Measurements from ENCODE around the gene MEGF11.
A peak's percentile ranks its signal among the peaks of the same experiment; 100 is the strongest.
"Not testable (repeated sequence)": the region's sequence is repeated elsewhere in the genome, so short reads cannot be mapped to it uniquely, and the experiment has no call there.

The MEGF11 gene

DNA sequence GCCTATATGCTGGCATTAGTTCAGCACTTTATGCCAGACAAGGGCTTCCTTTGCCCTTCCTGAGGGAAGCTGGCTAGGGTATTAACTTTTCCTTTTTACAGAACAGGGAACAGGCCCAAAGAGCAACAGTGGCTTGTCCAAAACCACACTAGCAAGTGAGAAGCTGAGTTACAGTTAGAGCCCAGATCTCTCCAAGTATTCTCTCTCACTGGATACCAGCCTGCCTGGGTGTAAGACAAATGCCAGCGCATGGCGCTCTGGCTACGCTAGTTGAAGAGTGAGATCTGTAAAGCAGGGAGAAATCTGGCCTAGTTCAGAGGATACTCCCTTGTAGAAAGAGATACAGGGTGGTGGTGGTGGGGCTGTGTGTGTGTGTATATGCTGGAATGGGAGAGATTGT is 345.9 kb downstream of the MEGF11 start:
- DNase-seq: no peak

- no peak for DNase-seq
Observed at GRCh38 chr15:65906396-65906795, 347.2 kb downstream of the MEGF11 start.

GRCh38 chr15:65904301-65904700 is 349.2 kb downstream of the MEGF11 start:
- no peak for DNase-seq

GRCh38 chr15:65903296-65904073 is 350.1 kb downstream of the MEGF11 start:
- no peak for DNase-seq

- peak; percentile 94 for DNase-seq
Observed at GRCh38 chr15:65902373-65902772, 351.2 kb downstream of the MEGF11 start.

DNA sequence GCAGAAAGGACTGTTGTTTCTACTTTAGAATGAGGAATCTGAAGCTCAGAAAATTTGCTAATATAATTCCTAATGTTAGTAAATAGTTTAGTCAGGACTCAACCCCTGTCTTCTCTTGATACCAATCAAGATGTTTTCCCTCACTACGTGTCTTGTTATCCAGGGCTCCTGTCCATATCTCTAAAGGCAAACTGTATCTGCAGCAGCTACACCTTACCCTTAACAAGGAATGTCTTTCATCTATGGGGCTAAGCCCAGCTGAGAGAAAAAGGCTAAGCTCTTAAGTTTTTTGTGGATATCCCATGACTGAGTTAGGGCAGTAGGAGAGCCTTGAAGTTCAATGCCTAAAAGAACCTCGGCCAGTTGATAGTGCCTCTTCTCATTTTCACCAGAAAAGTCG is 351.7 kb downstream of the MEGF11 start:
- peak; percentile 25 for DNase-seq

DNA sequence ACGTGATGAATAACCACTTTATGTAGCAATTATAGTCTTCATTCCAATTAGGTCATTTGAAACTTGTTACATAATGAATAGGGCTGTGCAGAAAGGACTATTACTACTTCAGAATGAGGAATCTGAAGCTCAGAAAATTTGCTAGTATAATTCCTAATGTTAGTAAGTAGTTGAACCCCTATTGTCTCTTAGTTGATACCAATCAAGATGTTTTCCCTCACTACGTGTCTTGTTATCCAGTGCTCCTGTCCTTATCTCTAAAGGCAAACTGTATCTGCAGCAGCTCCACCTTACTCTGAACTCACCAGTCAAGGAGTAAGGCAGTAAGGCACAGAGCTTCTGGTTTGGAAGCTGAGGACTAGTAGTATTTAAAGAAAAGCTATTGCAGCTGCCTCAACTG is 352.2 kb downstream of the MEGF11 start:
- DNase-seq: no peak

- no peak for DNase-seq
Observed at GRCh38 chr15:65900488-65900887, 353.1 kb downstream of the MEGF11 start.

DNA sequence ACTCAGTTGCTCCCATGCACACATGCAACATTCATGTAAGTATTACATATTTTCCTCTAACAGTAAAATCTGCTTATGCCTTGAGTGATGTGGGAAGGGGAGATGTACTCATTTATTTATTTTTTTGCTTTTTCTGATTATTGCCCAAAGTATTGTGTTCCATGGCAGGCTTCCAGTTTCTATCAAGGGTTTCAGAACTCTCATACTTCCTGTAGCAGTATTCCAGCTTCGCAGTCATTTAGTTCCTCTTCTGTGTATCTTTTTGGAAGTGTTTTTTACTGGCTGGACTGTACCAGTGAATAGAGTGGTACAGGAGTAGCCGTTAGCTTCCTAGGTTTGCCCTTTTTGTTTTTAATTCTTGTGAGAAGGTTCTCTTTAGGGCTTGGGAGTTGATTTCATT is 357.3 kb downstream of the MEGF11 start:
- DNase-seq: no peak

- DNase-seq: no peak
Observed at GRCh38 chr15:65893060-65893459, 360.5 kb downstream of the MEGF11 start.

DNA sequence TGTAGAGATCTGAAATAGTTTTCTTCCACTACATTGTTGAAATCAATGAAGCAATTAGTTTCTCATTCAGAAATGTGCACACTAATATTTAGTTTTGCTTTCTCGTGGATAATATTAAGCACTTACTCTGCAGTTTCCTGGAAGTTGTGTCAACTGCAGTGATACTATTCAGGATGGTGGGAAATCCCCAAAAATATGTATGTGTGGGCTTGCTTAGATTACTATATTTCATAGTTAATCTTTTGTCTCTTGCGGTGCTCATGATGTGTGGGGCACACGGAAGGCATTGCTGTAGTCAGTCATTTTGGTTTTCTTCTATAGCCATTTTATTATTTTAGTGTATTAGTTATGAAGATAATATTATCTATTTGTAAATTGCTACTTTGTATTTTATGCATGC is 364.6 kb downstream of the MEGF11 start:
- no peak for DNase-seq

DNA sequence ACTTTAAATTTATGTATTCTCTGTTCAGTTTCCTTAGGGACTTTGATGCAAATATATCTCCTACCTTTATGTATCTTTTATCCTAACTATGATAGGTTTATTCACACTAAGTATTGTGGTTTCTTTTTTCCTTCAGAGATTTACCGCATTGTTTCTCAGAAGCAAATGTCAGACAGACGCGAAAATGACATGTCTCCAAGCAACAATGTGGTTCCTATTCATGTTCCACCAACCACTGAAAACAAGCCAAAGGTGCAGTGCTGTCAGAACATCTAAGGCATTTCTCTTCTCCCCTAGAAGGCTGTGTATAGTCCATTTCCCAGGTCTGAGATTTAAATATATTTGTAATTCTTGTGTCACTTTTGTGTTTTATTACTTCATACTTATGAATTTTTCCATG is 366.0 kb downstream of the MEGF11 start:
- DNase-seq: no peak

DNA sequence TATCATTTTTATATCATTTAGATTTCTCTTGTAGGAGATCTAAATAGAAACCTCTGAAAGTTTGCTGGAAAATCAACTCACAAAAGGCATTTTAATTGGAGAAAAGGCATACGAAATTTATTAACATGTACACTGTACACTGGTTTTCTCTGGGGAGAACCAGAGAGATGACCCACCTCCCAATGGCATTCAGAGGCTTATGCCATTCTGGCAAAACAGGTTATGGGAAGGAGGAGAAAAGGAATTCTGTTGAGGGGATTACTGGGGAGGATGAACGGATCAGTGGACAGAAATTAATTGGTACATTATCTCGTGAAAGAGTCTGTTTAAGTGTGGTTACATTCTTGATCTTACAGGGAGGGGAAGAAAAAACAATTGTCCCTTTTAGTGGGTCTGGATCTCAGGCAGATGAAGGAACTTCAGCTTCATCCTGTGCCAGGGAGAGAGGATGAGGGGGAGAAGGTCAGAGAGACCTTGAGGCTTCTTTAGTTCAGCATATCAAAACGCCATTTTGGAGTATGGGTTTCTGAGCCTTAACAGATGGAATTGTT is 367.8 kb downstream of the MEGF11 start:
- no peak for DNase-seq

- no peak for DNase-seq
Observed at GRCh38 chr15:65884511-65884910, 369.0 kb downstream of the MEGF11 start.

GRCh38 chr15:65883571-65883970 is 370.0 kb downstream of the MEGF11 start:
- no peak for DNase-seq

DNA sequence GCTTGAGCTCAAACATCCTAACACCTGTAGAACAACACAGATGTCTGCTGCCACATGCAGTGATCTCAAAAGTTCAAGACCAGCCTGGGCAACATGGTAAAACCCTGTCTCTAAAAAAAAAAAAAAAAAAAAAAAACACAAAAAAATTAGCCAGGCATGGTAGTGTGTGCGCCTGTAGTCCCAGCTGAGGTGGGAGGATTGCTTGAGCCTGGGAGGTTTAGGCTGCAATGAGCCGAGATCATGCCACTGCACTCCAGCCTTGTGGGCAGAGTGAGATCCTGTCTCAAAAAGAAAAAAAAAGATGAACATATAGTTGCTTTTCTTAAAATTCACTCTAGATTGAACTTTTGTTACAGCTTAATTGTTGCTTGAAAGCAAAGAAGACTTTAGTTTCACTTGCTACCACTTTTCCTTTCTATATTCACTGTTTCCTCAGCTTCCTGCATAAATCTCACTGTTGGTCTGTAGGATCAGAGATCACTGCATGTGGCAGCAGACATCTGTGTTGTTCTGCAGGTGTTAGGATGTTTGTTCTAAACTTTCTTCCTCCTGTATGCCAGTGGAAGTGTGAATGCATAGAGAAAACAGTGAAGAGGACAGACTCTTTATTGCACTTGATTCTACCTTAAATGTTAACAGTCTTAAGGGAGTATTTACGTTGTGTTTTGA is 371.6 kb downstream of the MEGF11 start:
- DNase-seq: no peak

DNA sequence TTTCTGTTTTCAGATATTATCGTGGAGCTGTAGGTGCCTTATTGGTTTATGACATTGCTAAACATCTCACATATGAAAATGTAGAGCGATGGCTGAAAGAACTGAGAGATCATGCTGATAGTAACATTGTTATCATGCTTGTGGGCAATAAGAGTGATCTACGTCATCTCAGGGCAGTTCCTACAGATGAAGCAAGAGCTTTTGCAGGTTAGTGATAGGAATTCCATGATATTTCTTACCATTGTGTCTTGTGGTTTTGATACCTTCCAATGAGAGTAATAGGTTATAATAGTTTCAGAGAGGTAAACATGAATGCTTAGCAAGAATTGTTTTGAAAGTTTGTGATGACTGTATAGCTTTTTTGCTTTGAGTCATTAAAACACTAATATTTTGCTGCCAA is 375.8 kb downstream of the MEGF11 start:
- DNase-seq: no peak

- no peak for DNase-seq
Observed at GRCh38 chr15:65875458-65875857, 378.1 kb downstream of the MEGF11 start.

DNA sequence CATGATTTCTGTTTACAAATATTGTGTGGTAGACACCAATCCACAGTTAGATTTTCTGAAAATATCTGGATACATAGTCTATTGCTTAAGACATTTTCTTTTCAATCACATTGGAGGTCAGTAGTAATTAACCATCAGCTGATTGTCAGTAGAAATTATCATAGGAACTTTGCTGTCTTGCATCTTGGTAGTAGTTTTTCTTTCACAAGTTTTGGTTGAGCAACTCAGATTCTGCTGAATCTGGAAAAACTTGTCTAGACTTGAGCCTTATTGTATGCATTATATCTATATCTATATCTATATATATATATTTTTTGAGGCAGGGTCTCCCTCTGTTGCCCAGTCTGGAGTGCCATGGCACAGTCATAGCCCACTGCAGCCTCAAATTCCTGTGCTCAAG is 380.3 kb downstream of the MEGF11 start:
- no peak for DNase-seq

DNA sequence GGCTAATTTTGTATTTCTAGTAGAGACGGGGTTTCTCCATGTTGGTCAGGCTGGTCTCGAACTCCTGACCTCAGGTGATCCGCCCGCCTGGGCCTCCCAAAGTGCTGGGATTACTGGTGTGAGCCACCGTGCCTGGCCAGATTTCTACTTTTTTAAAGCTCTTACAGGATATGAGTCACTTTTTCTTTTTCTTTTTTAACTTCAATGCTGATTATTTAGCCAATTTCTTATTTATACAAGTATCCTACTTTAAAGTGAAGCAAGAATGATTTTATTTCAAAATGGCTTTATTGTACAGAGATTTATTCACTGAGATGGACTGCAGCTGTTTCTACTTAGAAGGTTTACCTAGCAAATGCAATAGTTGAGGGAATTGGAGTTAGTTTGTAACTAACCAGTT is 381.0 kb downstream of the MEGF11 start:
- DNase-seq: not testable (repeated sequence)

GRCh38 chr15:65871886-65872285 is 381.7 kb downstream of the MEGF11 start:
- not testable (repeated sequence) for DNase-seq

GRCh38 chr15:65870889-65871533 is 382.5 kb downstream of the MEGF11 start:
- peak; percentile 53 for DNase-seq

DNA sequence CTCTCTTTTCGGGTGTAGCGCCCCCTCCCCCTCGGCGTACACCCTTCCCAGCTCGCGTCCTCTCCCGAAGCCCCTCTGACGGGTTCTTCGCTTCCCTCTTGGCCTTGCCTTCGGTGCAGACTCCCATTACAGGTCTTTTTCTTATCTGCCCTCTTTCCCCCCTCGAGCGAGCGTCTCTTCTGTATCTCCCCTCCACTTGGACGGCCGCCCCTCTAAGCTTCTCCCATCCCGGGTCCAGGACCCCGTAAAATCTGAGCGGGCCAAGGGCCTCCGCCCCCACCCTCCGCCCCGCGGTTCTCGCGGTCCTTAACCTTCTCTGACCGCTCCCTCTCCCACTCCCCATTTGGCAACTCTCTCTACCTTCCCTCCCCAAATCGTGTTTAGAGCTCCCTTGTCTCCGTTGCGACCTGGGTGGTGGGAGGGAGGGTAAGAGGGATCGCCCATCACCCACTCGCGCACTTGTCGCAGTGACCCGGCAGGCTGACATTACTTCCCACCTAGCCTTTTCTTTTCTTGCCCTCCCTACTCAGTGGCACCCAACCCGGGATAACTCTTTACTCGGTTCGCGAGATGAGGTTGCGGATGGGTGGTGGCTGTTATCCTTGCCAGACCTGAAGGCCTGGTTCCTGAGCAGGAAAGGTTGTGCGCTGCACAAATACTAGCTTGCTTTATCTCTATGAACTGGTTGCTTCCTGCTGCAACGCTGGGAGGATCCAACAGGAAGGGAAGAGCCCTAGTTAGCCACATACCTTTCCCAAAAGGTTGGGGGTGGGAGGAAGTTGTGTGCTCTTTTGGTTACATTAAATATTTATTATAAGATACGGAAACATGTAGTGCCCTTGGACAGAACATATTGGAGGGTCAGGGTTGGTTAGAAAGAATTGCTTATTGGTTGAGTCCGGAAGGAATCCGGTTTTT is 383.3 kb downstream of the MEGF11 start:
- peak; percentile 78 for DNase-seq

Data from DMS53 (cell line).